DMS 273 (cell line): ENCODE data around the gene SOST.
A peak's percentile ranks its signal among the peaks of the same experiment; 100 is the strongest.

Experiments used
- DNase-seq: peaks from one replicate; lab custom pipeline; 2025; ENCODE audit not compliant: unreplicated experiment; lab: John Stamatoyannopoulos, UW

SOST gene

GRCh38 chr17:43774304-43775250, 16.0 kb upstream of the SOST start:
- DNase-seq: no peak

- DNase-seq: no peak
Measured at GRCh38 chr17:43772877-43773648, 14.5 kb upstream of the SOST start.

GRCh38 chr17:43771463-43771862, 12.9 kb upstream of the SOST start:
- no peak for DNase-seq

GRCh38 chr17:43770957-43771356, 12.4 kb upstream of the SOST start:
- DNase-seq: peak; percentile 29

- DNase-seq: no peak
Measured at GRCh38 chr17:43769859-43770258, 11.3 kb upstream of the SOST start.

- no peak for DNase-seq
Measured at GRCh38 chr17:43769426-43769825, 10.8 kb upstream of the SOST start.

GRCh38 chr17:43768943-43769342, 10.4 kb upstream of the SOST start:
- no peak for DNase-seq

GRCh38 chr17:43768382-43768781, 9.8 kb upstream of the SOST start:
- DNase-seq: no peak

GRCh38 chr17:43767713-43768059, 9.1 kb upstream of the SOST start:
- DNase-seq: no peak

GRCh38 chr17:43767053-43767712, 8.6 kb upstream of the SOST start:
- no peak for DNase-seq

GRCh38 chr17:43766413-43767052, 7.9 kb upstream of the SOST start:
- DNase-seq: peak; percentile 83

GRCh38 chr17:43760254-43760852, 1.8 kb upstream of the SOST start:
- DNase-seq: peak; percentile 95

- no peak for DNase-seq
Measured at GRCh38 chr17:43759836-43760235, 1.2 kb upstream of the SOST start.

- DNase-seq: no peak
Measured at GRCh38 chr17:43758086-43758485, 505 bp downstream of the SOST start.

GRCh38 chr17:43757171-43757660, 1.4 kb downstream of the SOST start:
- no peak for DNase-seq

GRCh38 chr17:43756201-43756600, 2.4 kb downstream of the SOST start:
- DNase-seq: no peak

- peak; percentile 79 for DNase-seq
Measured at GRCh38 chr17:43755389-43755875, 3.2 kb downstream of the SOST start.

- no peak for DNase-seq
Measured at GRCh38 chr17:43754947-43755346, 3.6 kb downstream of the SOST start.

GRCh38 chr17:43753493-43754129, 5.0 kb downstream of the SOST start:
- DNase-seq: no peak

GRCh38 chr17:43750153-43750552, 8.4 kb downstream of the SOST start:
- no peak for DNase-seq
